GM12878 (cell line): ENCODE data around the gene DEFB123. TPM values are rescaled to one million over a fixed set of nuclear protein-coding genes. Genes with fewer than 3 reads are reported as not detected.

Experiments used
- ATAC-seq: fragments of 200-7000 bp; cut with Tn5 transposase; 3 replicates; pipeline ENCODE4 v1.9.1; 2020; ENCODE audit warnings: mild to moderate bottlenecking, moderate library complexity
- BruUV-seq: library from RNA; stranded (reverse); fragments of 400-500 nt; replicated peaks from 2 replicates; lab custom pipeline; 2021; lab: Mats Ljungman, UMichigan
- CTCF ChIA-PET: fragments of 300-600 bp; sonication (Branson Sonifier 250); formaldehyde crosslinking; extraction: SDS; loops from one replicate; lab custom pipeline; 2021; ENCODE audit warnings: inconsistent platforms; lab: Yijun Ruan, JAX
- POLR2A ChIA-PET: fragments of 350-600 bp; formaldehyde crosslinking; extraction: SDS; loops from one replicate; lab custom pipeline; 2021; ENCODE audit warnings: inconsistent platforms; lab: Charles Lee
- RAD21 ChIA-PET: fragments of 300-600 bp; sonication (Branson Sonifier 250); formaldehyde crosslinking; loops from one replicate; lab custom pipeline; 2023; ENCODE audit warnings: antibody characterized with exemption; ENCODE audit not compliant: unreplicated experiment; lab: Charles Lee
- SMC1A ChIA-PET: fragments of 300-600 bp; sonication (Branson Sonifier 250); formaldehyde crosslinking; loops from one replicate; lab custom pipeline; 2023; ENCODE audit not compliant: unreplicated experiment, uncharacterized antibody; lab: Charles Lee
- DNase-seq: peaks from one replicate; pipeline ENCODE4 v3.0.0-alpha.2; 2011; ENCODE audit warnings: low read depth, low spot score
- FAIRE-seq: peaks from 3 replicates; lab custom pipeline; 2011; peaks lifted over from hg19 to GRCh38; lab: Jason Lieb, UNC
- H2AFZ ChIP-seq: 2 replicates; pipeline ENCODE4 v1.6.0; 2011; ENCODE audit warnings: low read depth, low read length, control low read depth; ENCODE audit not compliant: control insufficient read depth
- H3K27ac ChIP-seq: 2 replicates; pipeline ENCODE4 v1.5.1; 2011; ENCODE audit warnings: control low read depth; ENCODE audit not compliant: control insufficient read depth, insufficient read depth
- H3K27me3 ChIP-seq, 2 experiments: replicated peaks in 1 of 2; 2 replicates each; pipeline versions ENCODE4 v1.6.0 to v1.6.1; 2011; ENCODE audit warnings: low read length in 1 of 2; ENCODE audit not compliant: control insufficient read depth in 2 of 2, insufficient read depth in 2 of 2
- H3K36me3 ChIP-seq, 2 experiments: 2 replicates each; pipeline ENCODE4 v1.5.1; 2011; ENCODE audit warnings: low read length in 1 of 2; ENCODE audit not compliant: control insufficient read depth in 2 of 2, insufficient read depth in 2 of 2
- H3K4me1 ChIP-seq: 2 replicates; pipeline ENCODE4 v1.6.1; 2011; ENCODE audit warnings: mild to moderate bottlenecking, low read length, moderate library complexity, mixed read lengths; ENCODE audit not compliant: control insufficient read depth, insufficient read depth
- H3K4me2 ChIP-seq: 2 replicates; pipeline ENCODE4 v1.6.0; 2011; ENCODE audit warnings: control low read depth; ENCODE audit not compliant: control insufficient read depth, insufficient read depth
- H3K4me3 ChIP-seq: fragments of 200-600 bp; sonication (generic); 2 replicates; pipeline ENCODE4 v1.5.1; 2016
- H3K79me2 ChIP-seq: 2 replicates; pipeline ENCODE4 v1.6.0; 2011; ENCODE audit warnings: low read length; ENCODE audit not compliant: control insufficient read depth, insufficient read depth
- H3K9ac ChIP-seq: 2 replicates; pipeline ENCODE4 v1.8.0; 2011; ENCODE audit warnings: low read length, control low read depth, mixed read lengths; ENCODE audit not compliant: control insufficient read depth, insufficient read depth
- H3K9me3 ChIP-seq: replicated peaks from 3 replicates; pipeline ENCODE4 v1.5.1; 2011; ENCODE audit warnings: mild to moderate bottlenecking, low read length; ENCODE audit not compliant: control insufficient read depth, insufficient read depth
- H4K20me1 ChIP-seq: 2 replicates; pipeline ENCODE4 v1.6.0; 2011; ENCODE audit not compliant: control insufficient read depth, insufficient read depth
- CEBPZ ChIP-seq: fragments of 150-350 bp; IDR thresholded peaks from 2 replicates; pipeline ENCODE4 v1.6.1; 2016; ENCODE audit warnings: low read depth, low read length
- CHD4 ChIP-seq: fragments of 200-600 bp; sonication (generic); IDR thresholded peaks from 2 replicates; pipeline ENCODE4 v1.6.1; 2016; ENCODE audit warnings: mild to moderate bottlenecking
- RBBP5 ChIP-seq: fragments of 200-600 bp; sonication (generic); conservative IDR thresholded peaks from 2 replicates; pipeline ENCODE4 v1.6.1; 2016
- RELA ChIP-seq: fragments of 450-650 bp; IDR thresholded peaks from 2 replicates; pipeline ENCODE4 v1.8.0; 2014; ENCODE audit warnings: borderline replicate concordance; ENCODE audit not compliant: partially characterized antibody
- SMAD5 ChIP-seq: IDR thresholded peaks from 2 replicates; pipeline ENCODE4 v1.6.1; 2016; ENCODE audit warnings: antibody characterized with exemption, low read depth
- TBL1XR1 ChIP-seq: IDR thresholded peaks from 2 replicates; pipeline ENCODE4 v1.6.1; 2012; ENCODE audit warnings: low read depth, low read length, improper control_type of control experiment
- ZBTB11 ChIP-seq: fragments of 450-650 bp; formaldehyde crosslinking; IDR thresholded peaks from 2 replicates; pipeline ENCODE4 v1.5.0; 2022; ENCODE audit warnings: mild to moderate bottlenecking, missing genetic modification characterization
- ZNF207 ChIP-seq: fragments of 450-650 bp; IDR thresholded peaks from 2 replicates; pipeline ENCODE4 v1.6.1; 2014; ENCODE audit warnings: antibody characterized with exemption, mild to moderate bottlenecking, borderline replicate concordance
- WGBS: methylation state at CpG from one replicate; pipeline ENCODE4 v1.1.6; 2016; ENCODE audit warnings: low lambda C conversion rate; ENCODE audit not compliant: insufficient replicate concordance, insufficient coverage; ENCODE audit errors: missing lambda C conversion rate; 5-methylcytosine and 5-hydroxymethylcytosine counted together
- in situ Hi-C: fragments of 300-500 bp; cut with MboI; formaldehyde crosslinking; loops from 9 replicates; pipeline ENCODE4 v1.14.3; 2018; ENCODE audit warnings: mixed read lengths
- intact Hi-C: fragments of 100-400 bp; cut with micrococcal nuclease; formaldehyde crosslinking; loops from one replicate; pipeline ENCODE4 v1.14.2; 2022; ENCODE audit not compliant: unreplicated experiment
- polyA plus RNA-seq, 11 experiments: library from polyadenylated mRNA; depleted of rRNA in 4 of 11; unstranded in 6 of 11; stranded (reverse) in 5 of 11; fragments of >200 nt; fragmentation: Nextera tagmentation in 4 of 11; fragmentation: Illumina TruSeq in 1 of 11; extraction: Ambion mirVana in 4 of 11; extraction: Trizol in 1 of 11; gene quantifications; 1 replicate in 1 of 11; 2 replicates in 10 of 11; pipeline versions ENCODE4 v1.2.1 to v1.2.3, GENCODE V29; 2011 to 2016; ENCODE audit warnings: inconsistent platforms in 2 of 11, missing spikeins in 2 of 11, low read depth in 1 of 11
- total RNA-seq, 4 experiments: library from RNA; depleted of rRNA in 3 of 4; stranded (reverse); fragments of >200 nt in 3 of 4; fragmentation: Illumina TruSeq in 1 of 4; extraction: Trizol in 1 of 4; gene quantifications; 2 replicates each; pipeline versions ENCODE4 v1.2.1 to v1.2.3, GENCODE V29; 2013 to 2021

DEFB123 gene
- total and polyA plus RNA-seq, 10 of the 15 experiments (the other 5 are each of a cell fraction or from before 2014, with no cell fraction given), result not detected

DNA sequence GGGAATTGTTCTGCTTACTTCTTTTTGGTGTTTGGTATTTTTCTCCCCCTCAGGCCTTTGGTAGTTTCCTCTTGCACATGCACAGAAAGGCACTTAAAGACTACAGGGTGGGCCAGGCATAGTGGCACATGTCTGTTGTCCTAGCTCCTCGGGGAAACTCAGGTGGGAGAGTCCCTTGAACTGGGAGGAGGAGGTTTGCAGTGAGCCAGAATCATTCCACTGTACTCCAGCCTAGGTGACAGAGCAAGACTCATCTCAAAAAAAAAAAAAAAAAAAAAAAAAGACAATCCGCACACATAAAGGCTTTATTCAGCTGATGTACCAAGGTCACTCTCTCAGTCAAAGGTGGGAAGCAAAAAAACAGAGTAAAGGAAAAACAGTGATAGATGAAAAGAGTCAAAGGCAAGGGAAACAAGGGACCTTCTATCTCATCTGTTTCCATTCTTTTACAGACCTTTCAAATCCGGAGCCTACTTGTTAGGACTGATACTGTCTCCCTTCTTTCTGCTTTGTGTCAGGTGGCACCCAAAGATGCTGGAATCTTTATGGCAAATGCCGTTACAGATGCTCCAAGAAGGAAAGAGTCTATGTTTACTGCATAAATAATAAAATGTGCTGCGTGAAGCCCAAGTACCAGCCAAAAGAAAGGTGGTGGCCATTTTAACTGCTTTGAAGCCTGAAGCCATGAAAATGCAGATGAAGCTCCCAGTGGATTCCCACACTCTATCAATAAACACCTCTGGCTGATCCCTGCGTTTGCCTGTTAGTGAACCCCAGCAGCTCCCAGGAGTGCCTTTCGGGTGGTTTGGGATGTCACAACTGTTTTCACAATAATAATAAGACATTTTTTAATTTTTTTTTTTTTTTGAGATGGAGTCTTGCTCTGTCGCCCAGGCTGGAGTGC lies 9.3 kb downstream of the DEFB123 start:
- RAD21 ChIA-PET, result no interaction called here
- SMC1A ChIA-PET, result no interaction called here
- FAIRE-seq, result no peak

GRCh38 chr20:31452575-31452974 lies 12.1 kb downstream of the DEFB123 start:
- POLR2A ChIA-PET, result no interaction called here
- no peak overlapping the region for H3K9ac ChIP-seq
- H4K20me1 ChIP-seq, result no peaks in the 10 kb centered on the region
- no peaks in the 10 kb centered on the region for H3K36me3 ChIP-seq
- RAD21 ChIA-PET, result no interaction called here
- 18% methylated on average over 2 of the region's 2 CpGs for WGBS
- H3K4me2 ChIP-seq, result no peak overlapping the region
- FAIRE-seq (no peak), ATAC-seq (no peak), DNase-seq (no peak)
- in situ Hi-C loops (no loop called here), intact Hi-C loops (no loop called here)
- no TSS peak for BruUV-seq
- no peaks in the 10 kb centered on the region for H3K4me1 ChIP-seq
- no peaks in the 10 kb centered on the region for H3K79me2 ChIP-seq
- SMC1A ChIA-PET, result no interaction called here
- CTCF ChIA-PET, result no interaction called here
- H3K27me3 ChIP-seq, result no peaks in the 10 kb centered on the region
- H3K9me3 ChIP-seq, result no peaks in the 10 kb centered on the region
- H3K4me3 ChIP-seq, result no peak overlapping the region
- H3K27ac ChIP-seq, result no peak overlapping the region
- no peak overlapping the region for H2AFZ ChIP-seq
- TF ChIP-seq ZBTB11, result no peak
- no peak for TF ChIP-seq TBL1XR1
- TF ChIP-seq CEBPZ, result no peak
- no peak for TF ChIP-seq RBBP5
- no peak for TF ChIP-seq RELA
- TF ChIP-seq ZNF207, result no peak
- no peak for TF ChIP-seq CHD4

More for the DNA sequence above, 9.3 kb downstream of the DEFB123 start:
- CTCF ChIA-PET, result interaction anchor here (1.0 to 1.5 kb wide), 3 partner anchors 11 to 53 kb away, joined by 3 to 9 read pairs (median 4); no protein-coding TSS in a partner anchor
- intact Hi-C loops, result no loop called here
- Histone ChIP-seq H3K27me3 (no peaks in the 10 kb centered on the region), H3K9ac (no peak overlapping the region), H3K79me2 (no peaks in the 10 kb centered on the region), H4K20me1 (no peaks in the 10 kb centered on the region), H3K4me1 (no peaks in the 10 kb centered on the region), H3K4me2 (no peak overlapping the region), H2AFZ (no peak overlapping the region)
- no TSS peak for BruUV-seq
- POLR2A ChIA-PET, result no interaction called here
- no peak for TF ChIP-seq SMAD5
- TF ChIP-seq, all 136 proteins: peak for 0
- ATAC-seq (no peak), DNase-seq (no peak)
- H3K9me3 ChIP-seq, result no peaks in the 10 kb centered on the region
- H3K36me3 ChIP-seq, result no peaks in the 10 kb centered on the region
- H3K27ac ChIP-seq, result no peak overlapping the region
- no peak overlapping the region for H3K4me3 ChIP-seq
- in situ Hi-C loops, result no loop called here
- 28% methylated on average over 8 of the region's 8 CpGs for WGBS
